Activated naive CD4-positive, alpha-beta T cell (primary cell): ENCODE results near the gene YIF1B.

Source experiments
- DNase-seq, 4 experiments: peaks; one replicate each; lab custom pipeline; 2025; lab: John Stamatoyannopoulos, UW

YIF1B gene

GRCh38 chr19:38304352-38304865 is 11.3 kb downstream of the YIF1B start:
- DNase-seq = no peak

- DNase-seq = no peak
These were observed 12.0 kb downstream of the YIF1B start, which contains the start of gene C19orf33 for GRCh38 chr19:38303517-38304351. Gene C19orf33, plus strand, starts transcription at chr19:38304251. Its CDS starts 11 bp downstream, at chr19:38304262.

GRCh38 chr19:38298821-38299680 is 16.7 kb downstream of the YIF1B start:
- no peak for DNase-seq

GRCh38 chr19:38294090-38294489 is 21.7 kb downstream of the YIF1B start:
- no peak for DNase-seq

GRCh38 chr19:38293281-38293680 is 22.5 kb downstream of the YIF1B start:
- DNase-seq = no peak

GRCh38 chr19:38291855-38292254 is 23.9 kb downstream of the YIF1B start:
- no peak for DNase-seq

- DNase-seq = no peak
These were observed 25.1 kb downstream of the YIF1B start for GRCh38 chr19:38290631-38291147.

- no peak for DNase-seq
These were observed 25.8 kb downstream of the YIF1B start for GRCh38 chr19:38289955-38290354.

- no peak for DNase-seq
These were observed 27.5 kb downstream of the YIF1B start for GRCh38 chr19:38288123-38288855.

GRCh38 chr19:38287604-38288003 is 28.1 kb downstream of the YIF1B start:
- no peak for DNase-seq

- no peak for DNase-seq
These were observed 30.2 kb downstream of the YIF1B start for GRCh38 chr19:38285567-38285966.

- DNase-seq = no peak
These were observed 31.3 kb downstream of the YIF1B start for GRCh38 chr19:38284422-38284821.

- DNase-seq = no peak
These were observed 32.5 kb downstream of the YIF1B start for GRCh38 chr19:38283271-38283670.

- no peak for DNase-seq
These were observed 33.8 kb downstream of the YIF1B start for GRCh38 chr19:38281811-38282566.

GRCh38 chr19:38280030-38280921 is 35.5 kb downstream of the YIF1B start:
- DNase-seq = no peak

- no peak for DNase-seq
These were observed 37.0 kb downstream of the YIF1B start for GRCh38 chr19:38278751-38279150.

- no peak for DNase-seq
These were observed 37.6 kb downstream of the YIF1B start for GRCh38 chr19:38277969-38278680.

GRCh38 chr19:38277549-38277948 is 38.2 kb downstream of the YIF1B start:
- DNase-seq = no peak

GRCh38 chr19:38276942-38277517 is 38.7 kb downstream of the YIF1B start:
- no peak for DNase-seq
